Umbilical cord (tissue), 2 donors: Measurements from ENCODE around the gene CBL. TPM values are rescaled to one million over a fixed set of nuclear protein-coding genes. Genes with fewer than 3 reads are reported as not detected.

Experiments
- DNase-seq: peaks from one replicate; pipeline ENCODE4 v3.0.0-alpha.2; 2015; ENCODE audit warnings: low spot score
- total RNA-seq: library from RNA; depleted of rRNA; stranded (reverse); fragments of >200 nt; gene quantifications from one replicate; pipeline ENCODE4 v1.2.3, GENCODE V29; 2014; ENCODE audit warnings: low replicate concordance; ENCODE audit not compliant: insufficient read depth

CBL gene
- total RNA-seq, 1 donor from 2014 or later: 11.3 TPM

DNA sequence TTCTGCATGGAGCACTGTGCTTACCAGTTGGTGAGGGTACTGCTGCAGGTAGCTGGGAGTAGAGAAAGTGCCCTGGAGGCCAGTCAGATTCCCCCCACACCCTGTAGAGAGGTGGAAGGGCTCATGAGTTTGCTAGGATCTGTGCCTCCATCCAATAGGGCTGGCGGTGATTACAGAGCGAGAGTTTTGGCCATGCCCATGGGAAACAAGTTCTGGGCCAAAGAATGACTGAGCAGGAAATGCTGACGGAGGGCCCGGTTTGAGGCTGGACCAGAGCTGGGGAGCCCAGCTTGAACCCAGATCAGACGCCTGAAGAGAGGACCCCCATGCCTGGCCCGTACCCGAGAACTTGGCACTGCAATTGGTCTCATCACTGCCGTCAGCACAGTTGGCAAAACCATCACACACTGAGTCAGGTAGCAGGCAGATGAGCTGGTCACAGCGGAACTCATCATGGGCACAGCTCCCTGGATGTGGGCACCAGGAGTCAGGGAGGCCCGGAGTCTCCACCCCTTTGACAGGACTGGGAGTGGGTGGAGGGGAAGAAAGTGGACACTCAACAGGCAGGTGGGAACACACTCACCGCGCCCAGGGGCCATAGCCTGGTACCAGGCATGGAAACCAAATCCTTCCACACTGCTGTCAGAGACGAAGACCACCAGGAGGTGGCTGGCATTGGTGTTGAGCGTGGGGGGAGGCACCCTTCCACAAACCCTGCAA lies 138.3 kb downstream of the CBL start:
- DNase-seq: no peak

DNA sequence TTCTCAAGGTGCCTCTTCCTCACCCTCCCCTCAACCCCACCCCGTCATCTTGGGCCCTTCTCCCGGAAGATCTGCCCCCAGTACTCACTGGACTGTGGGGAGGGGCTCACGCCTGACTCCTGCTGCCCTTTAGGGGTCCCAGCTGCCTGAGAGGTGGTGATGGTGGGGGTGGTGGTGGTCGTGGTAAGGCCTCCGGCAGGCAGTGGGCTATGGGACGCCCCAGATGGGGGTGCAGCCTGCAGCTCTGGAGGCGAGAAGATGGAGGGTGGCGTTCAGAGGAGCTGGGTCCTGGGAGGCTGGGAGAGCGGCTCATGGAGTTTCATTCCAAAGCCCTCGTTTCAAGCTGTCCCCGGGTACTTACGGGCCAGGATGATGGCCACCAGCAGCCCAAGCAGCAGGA lies 139.5 kb downstream of the CBL start:
- DNase-seq: no peak

DNA sequence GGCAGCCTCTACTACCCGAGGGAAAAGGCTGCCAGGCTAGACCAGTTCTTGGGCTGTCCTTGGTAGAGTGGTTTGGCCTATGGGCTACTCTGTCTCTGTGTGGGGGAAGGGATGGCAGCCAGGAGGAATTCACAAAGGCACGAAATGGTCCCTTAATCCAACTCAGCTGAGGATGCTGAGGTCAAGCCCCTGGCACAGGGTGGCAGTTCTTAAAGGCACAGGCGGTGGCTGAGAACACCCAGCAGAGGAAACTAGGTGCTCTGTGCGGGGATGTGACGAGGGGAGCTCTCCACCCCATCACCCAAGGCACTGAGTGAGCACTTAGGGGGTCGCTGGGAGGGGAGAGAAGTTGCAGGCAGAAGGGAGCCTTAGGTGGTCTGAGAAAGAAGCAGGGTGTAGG lies 140.5 kb downstream of the CBL start, which contains the start of gene MFRP:
TSS of gene MFRP (minus strand) at position 101 of the 400 bp plus-strand sequence. CDS start 192 bp downstream, outside the sequence.
- no peak for DNase-seq

DNA sequence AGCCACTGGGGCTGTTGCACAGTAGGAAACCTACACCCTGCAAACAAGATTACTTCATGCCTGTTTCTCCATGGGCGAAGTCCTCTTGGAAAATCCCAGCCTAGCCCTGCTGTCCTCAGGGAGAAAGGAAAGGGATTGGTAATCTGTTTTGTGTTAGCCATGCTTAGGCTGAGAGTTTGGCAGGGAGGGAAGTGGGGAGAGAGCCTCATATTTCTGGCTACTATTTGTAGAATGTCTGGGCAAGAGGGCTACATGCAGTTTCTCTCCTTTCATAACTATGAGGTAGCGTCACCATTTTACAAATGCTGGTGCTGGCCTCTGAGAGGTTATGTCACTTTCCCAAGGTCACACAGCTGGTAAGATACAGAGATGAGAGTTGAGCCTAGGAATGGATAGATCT lies 141.1 kb downstream of the CBL start:
- no peak for DNase-seq

DNA sequence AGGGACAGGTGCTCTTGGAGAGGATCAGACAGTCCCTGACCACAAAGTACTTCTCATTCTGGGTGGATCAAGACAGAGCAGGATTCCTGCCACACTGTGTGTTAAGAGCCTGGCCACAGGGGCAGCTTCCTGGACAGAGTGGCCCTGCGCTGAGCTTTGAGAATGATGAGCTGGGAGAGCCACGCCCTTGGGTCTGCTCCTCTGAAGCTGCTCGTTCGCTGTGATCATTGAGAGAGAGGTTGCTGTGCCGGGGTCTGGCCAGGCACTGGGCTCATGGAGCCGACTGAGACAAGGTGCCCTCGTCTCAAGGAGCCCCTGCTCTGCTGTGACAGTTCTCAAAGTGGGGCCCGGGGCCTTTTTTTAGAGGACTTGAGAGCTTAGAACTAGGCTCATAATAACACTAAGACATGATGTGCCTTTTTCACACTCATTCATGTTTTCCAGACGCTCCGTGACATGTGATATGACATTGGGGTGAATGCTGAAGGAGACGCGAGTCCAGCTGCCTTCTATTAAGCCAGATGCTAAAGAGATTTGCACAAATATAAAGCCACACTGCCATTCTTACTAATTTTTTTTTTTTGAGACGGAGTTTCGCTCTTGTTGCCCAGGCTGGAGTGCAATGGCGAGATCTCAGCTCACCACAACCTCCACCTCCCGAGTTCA lies 141.9 kb downstream of the CBL start:
- DNase-seq: no peak

DNA sequence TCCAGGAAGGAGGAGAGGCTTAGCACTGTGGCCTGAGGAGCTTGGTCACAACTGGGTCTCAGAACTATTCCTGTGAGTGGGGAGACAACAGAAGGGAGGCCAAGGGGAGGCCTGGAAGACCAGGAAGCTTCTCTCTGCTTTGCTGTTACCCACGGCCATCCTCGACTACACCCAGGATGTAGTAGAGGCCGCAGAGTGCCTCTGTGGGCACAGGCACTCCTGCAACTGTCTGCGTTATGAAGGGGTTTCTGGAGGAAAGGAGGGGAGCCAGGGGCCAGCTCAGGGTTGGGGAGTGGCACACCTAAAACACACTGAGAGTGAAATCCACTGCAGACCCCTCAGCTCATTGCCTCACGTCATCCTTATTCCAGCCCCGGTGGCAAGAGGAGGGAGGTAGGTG lies 144.2 kb downstream of the CBL start:
- DNase-seq: no peak

DNA sequence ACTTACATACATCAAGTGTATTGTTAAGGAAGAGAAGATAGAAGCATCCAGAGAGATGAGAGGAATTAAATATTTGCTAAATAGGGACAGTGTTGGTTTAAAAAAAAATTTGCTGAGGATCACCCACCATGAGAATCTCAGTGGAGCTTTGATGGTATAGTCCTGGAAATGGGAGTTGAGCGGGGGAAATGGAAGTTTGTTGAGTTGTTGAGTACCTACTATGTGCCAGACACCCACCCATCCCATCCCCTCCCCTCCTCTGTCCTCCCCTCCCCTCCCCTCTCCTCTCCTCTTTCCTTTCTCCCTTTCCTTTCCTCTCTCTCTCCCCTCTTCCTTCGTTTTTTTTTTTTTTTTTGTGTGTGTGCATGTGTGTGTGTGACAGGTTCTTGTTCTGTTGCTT lies 145.1 kb downstream of the CBL start:
- no peak for DNase-seq

DNA sequence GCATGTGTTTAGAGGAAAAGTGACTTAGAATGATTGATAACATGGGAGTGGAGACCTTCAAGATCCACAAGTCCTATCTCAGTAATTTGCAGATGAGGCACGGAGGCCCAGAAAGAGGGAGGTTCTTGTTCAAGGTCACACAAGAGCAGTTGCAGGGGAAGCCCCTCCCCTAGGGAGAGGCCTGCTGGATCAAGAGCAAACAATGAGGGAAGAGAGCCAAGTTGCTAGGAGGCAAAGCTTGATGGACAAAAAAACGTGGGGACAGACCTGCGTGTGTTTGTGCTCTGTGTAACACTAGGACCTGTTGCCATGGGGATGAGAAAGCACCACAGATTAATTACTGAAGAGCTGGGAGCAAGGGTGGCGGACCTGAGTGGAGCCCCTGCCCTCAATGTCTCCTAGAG lies 146.7 kb downstream of the CBL start:
- peak; percentile 61 for DNase-seq

DNA sequence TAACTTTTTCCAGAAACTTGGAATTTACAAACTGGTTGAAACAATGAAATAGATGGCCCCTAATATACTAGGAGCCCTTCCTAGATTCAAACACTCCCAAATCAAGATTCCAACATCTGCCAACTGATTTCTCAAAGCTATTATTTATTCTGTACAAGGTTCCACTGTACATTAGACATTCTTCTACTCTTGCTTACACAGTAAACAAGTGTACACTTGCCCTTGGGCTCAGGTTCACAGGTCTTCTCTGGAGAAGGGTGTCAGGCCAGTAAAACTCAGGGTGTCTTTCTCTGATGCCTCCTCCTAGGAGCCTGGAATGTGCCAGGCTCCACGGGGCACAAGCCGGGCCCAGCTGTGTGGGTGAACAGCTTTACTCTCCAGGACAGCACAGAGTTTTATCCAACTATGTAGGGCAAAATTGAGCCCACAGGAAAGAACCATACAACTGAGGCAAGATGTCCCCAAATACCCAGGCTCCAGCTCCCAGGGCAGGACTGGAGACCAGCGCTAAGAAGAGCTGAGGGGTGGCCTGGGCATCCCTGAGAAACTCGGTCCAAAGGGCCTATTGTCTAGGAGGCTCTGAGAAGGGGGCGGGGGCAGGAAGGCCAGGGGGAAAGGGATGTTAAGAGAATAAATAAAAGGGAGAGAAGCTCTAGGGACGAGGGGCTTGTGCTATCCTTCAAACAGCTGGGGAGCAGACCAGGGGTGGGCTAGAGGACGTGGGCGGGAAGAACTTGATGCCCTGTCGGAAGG lies 149.1 kb downstream of the CBL start:
- DNase-seq: no peak

DNA sequence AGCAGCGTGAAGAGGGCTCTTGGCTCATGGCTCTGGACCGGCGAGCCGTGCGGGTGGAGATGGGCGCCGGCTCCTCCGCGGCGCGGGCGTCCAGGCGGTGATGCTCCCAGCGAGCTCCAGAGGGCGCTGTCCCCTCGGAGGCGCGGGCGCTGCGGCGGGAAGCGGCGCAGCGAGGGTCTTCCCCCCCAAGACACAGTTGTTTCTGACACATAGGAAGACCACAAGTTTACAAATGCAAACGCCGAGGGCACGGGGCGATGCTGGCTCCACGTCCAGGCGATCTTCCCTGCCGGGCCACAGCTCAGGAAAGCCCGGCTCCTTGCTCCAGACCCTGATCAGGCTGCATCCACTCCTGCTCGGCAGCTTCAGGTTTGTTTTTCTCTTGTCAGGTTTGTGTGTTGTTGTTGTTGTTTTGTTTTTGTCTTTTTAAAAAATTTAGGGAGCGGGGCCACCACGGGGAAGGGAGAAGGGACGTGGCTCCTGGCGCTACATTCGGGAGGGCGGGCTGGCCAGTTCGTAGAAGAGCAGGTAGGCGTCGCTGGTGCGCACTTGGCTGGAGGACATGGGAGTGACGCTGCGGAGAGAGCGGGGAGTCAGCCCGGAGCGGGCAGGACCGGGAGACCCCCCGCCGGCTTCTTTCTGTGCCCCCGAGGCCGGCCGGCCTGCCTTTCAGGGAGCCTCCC lies 150.4 kb downstream of the CBL start:
- peak; percentile 80 for DNase-seq

DNA sequence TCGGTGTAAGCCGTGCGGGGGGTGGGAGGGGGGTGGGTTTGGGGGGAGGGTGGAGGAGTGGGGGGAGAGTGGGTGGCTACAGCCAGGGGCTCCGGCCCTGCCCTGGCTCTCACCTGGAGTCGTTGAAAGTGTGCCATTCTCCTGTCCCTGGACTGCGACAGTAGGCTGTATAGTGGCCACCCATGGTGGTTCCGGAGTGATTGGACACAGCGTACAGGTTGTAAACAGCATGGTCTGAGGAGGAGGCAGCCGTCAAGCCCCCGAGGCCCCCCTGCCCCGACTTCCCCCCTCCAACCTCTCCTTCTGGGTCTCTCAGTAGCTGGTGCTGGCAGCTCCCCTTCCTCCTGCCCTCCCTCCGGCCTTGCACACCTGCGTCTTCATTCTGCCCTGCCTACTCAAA lies 150.9 kb downstream of the CBL start:
- DNase-seq: no peak

Other genes starting within 250 kb of the CBL start
- gene FOXR1, start 234.6 kb upstream of the CBL start, total RNA-seq: not detected
- 44.1 TPM for gene CENATAC, start 208.2 kb upstream of the CBL start, total RNA-seq
- 2,427 TPM for gene RPS25, start 188.0 kb upstream of the CBL start, total RNA-seq
- gene TRAPPC4, start 187.6 kb upstream of the CBL start, total RNA-seq: 62.6 TPM
- 18.5 TPM for gene SLC37A4, start 175.5 kb upstream of the CBL start, total RNA-seq
- 31.5 TPM for gene HYOU1, start 149.1 kb upstream of the CBL start, total RNA-seq
- gene VPS11, start 138.5 kb upstream of the CBL start, total RNA-seq: 12.8 TPM
- 30.1 TPM for gene HMBS, start 121.5 kb upstream of the CBL start, total RNA-seq
- 29.9 TPM for gene DPAGT1, start 104.5 kb upstream of the CBL start, total RNA-seq
- 1.9 TPM for gene C2CD2L, start 99.0 kb upstream of the CBL start, total RNA-seq
- 44.8 TPM for gene HINFP, start 84.8 kb upstream of the CBL start, total RNA-seq
- gene ABCG4, start 57.3 kb upstream of the CBL start, total RNA-seq: 0.96 TPM
- 12.0 TPM for gene NLRX1, start 37.6 kb upstream of the CBL start, total RNA-seq
- not detected for gene NHERF4, start 20.9 kb upstream of the CBL start, total RNA-seq
- 879 TPM for gene MCAM, start 110.8 kb downstream of the CBL start, total RNA-seq
- gene RNF26, start 128.2 kb downstream of the CBL start, total RNA-seq: 0.72 TPM
- gene C1QTNF5, start 134.5 kb downstream of the CBL start, total RNA-seq: 14.9 TPM
- 2.9 TPM for gene MFRP, start 140.4 kb downstream of the CBL start, total RNA-seq
- gene USP2, start 175.4 kb downstream of the CBL start, total RNA-seq: 2.9 TPM
- 148 TPM for gene THY1, start 216.8 kb downstream of the CBL start, total RNA-seq